ENCODE measurements around the gene TMPRSS2.

Gene TMPRSS2

DNA sequence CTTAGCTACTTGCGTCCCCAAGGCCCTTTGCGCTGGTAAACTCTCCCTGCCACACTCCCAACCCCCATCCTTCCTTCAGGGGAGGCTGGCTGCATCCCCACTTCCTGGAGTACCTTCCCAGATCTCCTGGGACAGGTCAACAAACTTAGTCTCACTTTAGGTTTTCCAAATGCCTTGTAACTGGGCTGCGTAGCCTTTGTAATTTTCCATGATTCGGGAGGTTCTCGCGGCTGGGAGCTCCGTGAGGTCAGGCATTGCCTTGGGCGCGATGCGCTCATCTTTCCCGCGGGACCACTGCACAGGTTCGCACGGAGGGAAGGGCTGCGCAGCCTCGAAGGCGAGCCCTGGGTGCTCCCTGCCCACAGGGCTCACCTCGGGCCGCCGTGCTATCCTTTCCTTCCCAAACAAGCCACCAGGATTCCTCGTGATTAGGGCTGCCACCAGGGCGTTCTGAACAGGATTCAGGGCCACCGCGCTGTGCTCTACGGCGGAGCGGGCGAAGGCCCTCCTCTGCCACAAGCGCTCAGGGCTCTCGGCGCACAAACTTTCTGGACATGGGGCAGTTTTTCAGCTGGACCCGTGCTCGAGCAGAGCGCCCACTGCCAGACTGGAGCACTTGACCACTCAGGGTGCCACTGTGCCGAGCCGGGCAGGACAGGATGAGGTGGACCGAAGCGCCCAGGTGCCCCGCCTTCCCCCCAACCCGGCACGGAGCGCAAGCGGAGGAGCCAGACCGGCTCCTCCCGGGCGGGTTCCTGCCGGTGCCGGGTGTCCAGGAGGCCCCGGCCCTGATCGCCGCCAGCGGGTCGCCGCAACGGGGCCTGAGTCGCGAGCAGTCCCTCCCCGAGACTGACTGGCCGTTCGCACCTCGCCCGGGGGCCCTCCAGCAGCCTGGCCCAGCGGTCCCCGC lies 1.1 kb downstream of the TMPRSS2 start:
- Mint-ChIP-seq H3K36me3 (ENCODE audit: insufficient read depth) (no peaks in the 10 kb centered on the region), H3K4me1 (no peaks in the 10 kb centered on the region), H3K27me3 (peaks cover 72% of the 10 kb centered on the region), H3K4me3 (no peak overlapping the region), H3K27ac (ENCODE audit: low read depth) (no peak overlapping the region), H3K9me3 (no peaks in the 10 kb centered on the region)
- no peak for ATAC-seq (replicated peaks; ENCODE audit: extremely low read depth, poor library complexity, severe bottlenecking)
- no peak for DNase-seq (ENCODE audit: low spot score in 2 of 2)

DNA sequence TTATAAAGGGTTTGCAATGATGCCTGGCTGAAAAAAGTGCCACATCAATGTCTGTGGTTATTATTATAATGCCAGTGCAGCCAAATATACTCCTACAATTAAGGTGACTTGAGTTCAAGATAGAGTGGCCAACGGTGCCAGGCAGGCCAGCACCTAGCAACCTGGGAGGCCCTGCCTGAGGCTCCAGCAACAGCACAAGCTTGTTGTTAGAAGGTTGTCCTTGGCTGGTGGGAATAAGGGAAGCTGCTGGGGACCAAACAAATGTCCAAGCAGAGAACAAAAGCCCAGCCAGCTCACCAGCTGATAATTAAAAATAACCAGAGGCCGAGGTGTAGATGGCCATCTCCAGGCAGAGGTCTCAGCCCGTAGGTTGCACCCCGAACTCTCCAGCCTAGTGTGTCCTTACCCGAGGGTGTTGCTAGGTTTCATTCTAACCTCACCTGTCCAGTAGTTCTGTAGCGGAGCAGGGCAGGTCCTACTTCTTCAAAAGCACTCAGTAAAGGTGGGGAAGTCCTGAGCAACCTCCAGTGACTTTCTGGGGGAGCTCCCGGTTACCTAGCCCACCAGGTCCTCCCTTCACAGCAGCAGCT lies 1.9 kb downstream of the TMPRSS2 start:
- Mint-ChIP-seq H3K36me3 (ENCODE audit: insufficient read depth) (no peaks in the 10 kb centered on the region), H3K4me3 (no peak overlapping the region), H3K4me1 (no peaks in the 10 kb centered on the region), H3K27ac (ENCODE audit: low read depth) (no peak overlapping the region), H3K27me3 (peaks cover 70% of the 10 kb centered on the region), H3K9me3 (no peaks in the 10 kb centered on the region)
- DNase-seq (ENCODE audit: low spot score in 2 of 2) (no peak), ATAC-seq (replicated peaks; ENCODE audit: extremely low read depth, poor library complexity, severe bottlenecking) (no peak)

DNA sequence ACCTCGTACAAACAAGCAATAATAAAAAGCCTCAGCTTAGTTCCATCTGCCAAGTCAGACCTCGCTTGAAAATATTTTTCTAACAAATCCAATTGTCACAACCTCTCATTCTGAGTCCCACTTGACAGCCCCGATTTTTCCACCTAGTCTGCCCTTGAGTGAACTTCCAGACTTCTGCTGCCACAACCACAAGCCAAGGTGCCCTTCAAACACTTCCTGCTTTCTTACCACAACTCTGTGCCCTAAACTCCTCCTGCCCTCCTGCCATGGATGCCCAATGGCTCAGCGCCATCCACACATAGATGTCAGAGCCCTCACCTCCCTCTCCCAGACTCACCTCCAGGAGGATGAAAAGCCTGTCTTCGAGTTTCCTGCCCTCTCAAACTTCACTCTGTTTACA lies 3.9 kb downstream of the TMPRSS2 start:
- no peaks in the 10 kb centered on the region for H3K36me3 Mint-ChIP-seq (ENCODE audit: insufficient read depth)
- ATAC-seq (replicated peaks; ENCODE audit: extremely low read depth, poor library complexity, severe bottlenecking) (no peak), DNase-seq (ENCODE audit: low spot score in 2 of 2) (no peak)
- no peak overlapping the region for H3K27ac Mint-ChIP-seq (ENCODE audit: low read depth)
- no peaks in the 10 kb centered on the region for H3K4me1 Mint-ChIP-seq
- peaks cover 68% of the 10 kb centered on the region for H3K27me3 Mint-ChIP-seq
- H3K9me3 Mint-ChIP-seq = no peaks in the 10 kb centered on the region
- H3K4me3 Mint-ChIP-seq = no peak overlapping the region

DNA sequence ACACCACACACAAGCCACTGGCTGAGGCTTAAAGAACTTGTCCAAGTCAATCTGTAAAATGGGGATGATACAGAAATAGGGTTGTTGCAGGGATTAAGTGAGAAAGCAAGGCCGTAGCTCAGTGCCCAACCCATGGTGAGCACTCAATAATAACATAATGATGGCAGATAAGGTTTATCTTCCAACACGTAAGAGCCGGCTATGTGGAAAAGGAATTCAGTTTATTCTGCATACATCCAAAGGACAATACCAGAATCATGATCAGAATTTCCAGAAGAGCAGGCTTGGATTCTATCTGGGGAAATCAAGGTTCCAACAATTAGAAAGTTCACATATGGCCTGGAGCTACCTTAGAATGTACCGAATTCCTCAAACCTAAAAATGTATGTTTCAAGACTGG lies 4.6 kb downstream of the TMPRSS2 start:
- Mint-ChIP-seq H3K27ac (ENCODE audit: low read depth) (no peak overlapping the region), H3K4me3 (no peak overlapping the region), H3K9me3 (no peaks in the 10 kb centered on the region), H3K4me1 (no peaks in the 10 kb centered on the region), H3K27me3 (peaks cover 70% of the 10 kb centered on the region), H3K36me3 (ENCODE audit: insufficient read depth) (no peaks in the 10 kb centered on the region)
- DNase-seq (ENCODE audit: low spot score in 2 of 2) (no peak), ATAC-seq (replicated peaks; ENCODE audit: extremely low read depth, poor library complexity, severe bottlenecking) (no peak)

DNA sequence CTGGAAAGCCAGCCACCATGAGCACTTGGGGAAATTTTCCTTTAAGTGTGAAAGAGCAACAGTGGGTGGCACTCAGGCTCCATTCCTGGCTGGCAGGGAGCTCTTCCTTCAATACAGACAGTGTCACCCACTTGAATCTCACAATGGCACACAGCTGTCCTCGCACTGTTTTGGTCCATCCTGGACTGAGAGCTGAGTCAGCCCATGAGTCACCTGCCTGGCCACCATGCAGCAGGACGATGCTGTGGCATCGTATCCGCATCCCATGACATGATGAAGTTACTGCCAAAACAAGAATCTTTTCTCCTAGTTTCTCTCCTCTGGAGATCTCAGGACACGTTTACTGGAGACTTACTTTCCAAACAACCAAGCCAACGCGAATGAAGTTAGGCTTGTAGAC lies 6.0 kb downstream of the TMPRSS2 start:
- Mint-ChIP-seq H3K9me3 (no peaks in the 10 kb centered on the region), H3K27ac (ENCODE audit: low read depth) (no peak overlapping the region), H3K4me3 (no peak overlapping the region), H3K4me1 (no peaks in the 10 kb centered on the region), H3K27me3 (peaks cover 73% of the 10 kb centered on the region), H3K36me3 (ENCODE audit: insufficient read depth) (no peaks in the 10 kb centered on the region)
- no peak for ATAC-seq (replicated peaks; ENCODE audit: extremely low read depth, poor library complexity, severe bottlenecking)
- no peak for DNase-seq (ENCODE audit: low spot score in 2 of 2)

DNA sequence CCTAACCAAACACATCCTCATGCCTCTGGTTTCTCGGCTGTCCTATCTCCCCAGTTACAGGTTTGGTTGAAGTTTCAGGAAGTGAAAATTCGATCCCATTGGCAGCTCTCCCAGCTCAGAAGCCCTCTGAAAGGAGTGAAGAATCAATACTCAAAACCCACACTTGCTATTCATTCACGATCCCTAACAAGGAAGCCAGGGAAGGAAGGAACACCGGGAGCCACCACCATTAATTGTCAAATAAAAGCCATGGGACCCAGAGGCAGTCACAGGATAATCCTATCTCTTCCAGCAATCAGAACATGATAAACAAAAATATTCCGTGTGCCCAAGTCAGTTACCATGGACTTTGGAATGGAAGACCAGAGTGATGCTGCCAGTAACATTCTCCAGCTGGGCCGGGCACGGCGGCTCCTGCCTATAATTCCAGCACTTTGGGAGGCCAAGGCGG lies 7.0 kb downstream of the TMPRSS2 start:
- Mint-ChIP-seq H3K36me3 (ENCODE audit: insufficient read depth) (no peaks in the 10 kb centered on the region), H3K27ac (ENCODE audit: low read depth) (no peak overlapping the region), H3K9me3 (no peaks in the 10 kb centered on the region), H3K27me3 (peaks cover 63% of the 10 kb centered on the region), H3K4me3 (no peak overlapping the region), H3K4me1 (no peaks in the 10 kb centered on the region)
- no peak for DNase-seq (ENCODE audit: low spot score in 2 of 2)
- ATAC-seq (replicated peaks; ENCODE audit: extremely low read depth, poor library complexity, severe bottlenecking) = no peak

DNA sequence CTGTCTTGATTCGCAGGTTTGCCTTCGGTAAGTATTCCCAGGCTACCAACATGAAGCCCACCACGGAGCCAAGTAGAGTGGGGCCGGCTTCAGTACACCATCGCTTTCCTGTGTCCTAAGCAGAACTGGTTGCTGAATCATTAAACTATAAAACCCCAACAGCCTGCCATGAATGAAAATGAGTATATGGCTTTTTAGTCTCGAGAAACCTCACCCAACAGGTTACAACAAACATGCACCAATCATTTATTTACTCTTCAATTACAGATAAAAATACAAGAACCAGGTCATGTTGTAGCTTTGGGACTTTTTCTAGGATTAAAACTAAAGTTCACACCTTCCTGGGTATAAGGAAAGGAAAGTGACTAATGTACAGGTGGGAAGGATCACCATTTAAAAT lies 7.6 kb downstream of the TMPRSS2 start:
- Mint-ChIP-seq H3K9me3 (no peaks in the 10 kb centered on the region), H3K36me3 (ENCODE audit: insufficient read depth) (no peaks in the 10 kb centered on the region), H3K4me1 (no peaks in the 10 kb centered on the region), H3K27ac (ENCODE audit: low read depth) (no peak overlapping the region), H3K27me3 (peaks cover 59% of the 10 kb centered on the region), H3K4me3 (no peak overlapping the region)
- ATAC-seq (replicated peaks; ENCODE audit: extremely low read depth, poor library complexity, severe bottlenecking) (no peak), DNase-seq (ENCODE audit: low spot score in 2 of 2) (no peak)

DNA sequence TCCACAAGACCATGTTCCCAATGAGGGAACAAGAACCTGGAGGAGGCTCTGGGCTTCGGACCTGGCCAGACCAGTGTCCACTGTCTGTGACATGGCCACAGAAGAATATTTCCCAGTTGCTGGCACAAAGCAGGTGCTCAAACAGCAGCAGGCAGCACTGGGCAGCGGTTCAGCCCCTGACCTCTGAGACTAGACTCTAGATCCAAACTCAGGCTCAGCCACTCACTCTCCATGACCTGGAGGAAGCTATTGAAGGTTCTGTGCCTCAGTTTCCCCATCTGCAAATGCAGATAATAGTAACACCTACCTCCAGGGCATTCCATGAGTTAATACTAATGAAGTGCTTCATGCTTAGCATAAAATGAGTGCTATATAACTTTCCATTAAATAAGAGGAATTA lies 8.0 kb downstream of the TMPRSS2 start:
- H3K27ac Mint-ChIP-seq (ENCODE audit: low read depth) = no peak overlapping the region
- no peaks in the 10 kb centered on the region for H3K9me3 Mint-ChIP-seq
- H3K27me3 Mint-ChIP-seq = peaks cover 57% of the 10 kb centered on the region
- no peaks in the 10 kb centered on the region for H3K4me1 Mint-ChIP-seq
- no peak overlapping the region for H3K4me3 Mint-ChIP-seq
- DNase-seq (ENCODE audit: low spot score in 2 of 2) = no peak
- no peak for ATAC-seq (replicated peaks; ENCODE audit: extremely low read depth, poor library complexity, severe bottlenecking)
- no peaks in the 10 kb centered on the region for H3K36me3 Mint-ChIP-seq (ENCODE audit: insufficient read depth)

DNA sequence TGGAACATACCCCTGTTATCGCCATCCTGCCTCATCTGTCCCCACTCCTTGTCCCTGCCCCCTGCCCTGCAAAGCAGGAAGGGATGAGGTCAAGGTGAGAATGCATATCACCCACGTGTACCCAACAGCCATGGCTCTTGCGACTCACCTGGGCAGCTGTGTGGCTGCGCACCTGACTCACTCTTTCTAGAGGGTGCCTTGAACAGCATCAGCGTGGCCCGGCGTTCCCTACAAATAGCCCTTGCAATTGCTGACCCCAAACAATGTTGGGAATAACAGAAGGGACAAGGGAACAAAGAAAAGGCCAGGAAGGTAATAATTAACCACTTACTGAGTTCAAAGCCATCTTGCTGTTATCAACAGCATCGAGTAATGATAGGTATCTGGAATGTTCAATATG lies 10.2 kb downstream of the TMPRSS2 start:
- no peak for ATAC-seq (replicated peaks; ENCODE audit: extremely low read depth, poor library complexity, severe bottlenecking)
- Mint-ChIP-seq H3K4me1 (no peaks in the 10 kb centered on the region), H3K9me3 (no peaks in the 10 kb centered on the region), H3K27ac (ENCODE audit: low read depth) (no peak overlapping the region), H3K4me3 (no peak overlapping the region), H3K36me3 (ENCODE audit: insufficient read depth) (no peaks in the 10 kb centered on the region), H3K27me3 (peaks cover 60% of the 10 kb centered on the region)
- DNase-seq (ENCODE audit: low spot score in 2 of 2) = no peak

DNA sequence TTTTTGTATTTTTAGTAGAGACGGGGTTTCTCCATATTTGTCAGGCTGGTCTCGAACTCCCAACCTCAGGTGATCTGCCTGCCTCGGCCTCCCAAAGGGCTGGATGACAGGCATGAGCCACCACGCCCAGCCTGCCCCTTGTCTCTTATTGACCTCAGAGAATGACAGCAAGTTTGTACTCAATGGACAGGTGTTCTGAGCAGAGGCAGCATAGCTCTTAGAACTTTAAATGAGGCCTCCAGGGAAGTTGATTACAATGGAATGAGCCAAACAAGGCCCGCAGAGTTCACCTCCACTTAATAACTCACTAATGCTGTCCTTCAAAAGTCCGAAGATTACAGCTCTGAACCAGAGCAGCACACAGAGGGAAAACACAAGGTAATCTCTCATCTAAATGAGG lies 10.9 kb downstream of the TMPRSS2 start:
- peaks cover 60% of the 10 kb centered on the region for H3K27me3 Mint-ChIP-seq
- no peak for ATAC-seq (replicated peaks; ENCODE audit: extremely low read depth, poor library complexity, severe bottlenecking)
- H3K36me3 Mint-ChIP-seq (ENCODE audit: insufficient read depth) = no peaks in the 10 kb centered on the region
- H3K4me1 Mint-ChIP-seq = no peaks in the 10 kb centered on the region
- H3K4me3 Mint-ChIP-seq = no peak overlapping the region
- no peak for DNase-seq (ENCODE audit: low spot score in 2 of 2)
- H3K27ac Mint-ChIP-seq (ENCODE audit: low read depth) = no peak overlapping the region
- H3K9me3 Mint-ChIP-seq = no peaks in the 10 kb centered on the region

DNA sequence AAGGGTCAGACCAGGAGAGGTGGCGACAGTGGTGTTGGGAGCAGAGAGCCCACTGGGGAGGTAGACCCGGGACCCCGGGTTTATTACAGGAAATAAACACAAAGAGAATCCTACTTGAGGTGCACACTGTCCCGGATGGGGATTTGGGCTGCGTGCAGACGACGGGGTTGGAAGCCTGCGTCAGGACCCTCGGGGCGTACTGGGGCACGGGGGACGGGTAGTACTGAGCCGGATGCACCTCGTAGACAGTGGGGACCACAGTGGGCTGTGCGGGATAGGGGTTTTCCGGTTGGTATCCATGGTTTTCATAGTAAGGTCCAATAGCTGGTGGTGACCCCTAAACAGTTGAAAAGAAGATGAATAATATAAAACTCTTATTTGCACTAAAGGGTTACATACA lies 13.7 kb downstream of the TMPRSS2 start:
- ATAC-seq (replicated peaks; ENCODE audit: extremely low read depth, poor library complexity, severe bottlenecking) = no peak
- Mint-ChIP-seq H3K4me1 (no peaks in the 10 kb centered on the region), H3K27ac (ENCODE audit: low read depth) (no peak overlapping the region)

DNA sequence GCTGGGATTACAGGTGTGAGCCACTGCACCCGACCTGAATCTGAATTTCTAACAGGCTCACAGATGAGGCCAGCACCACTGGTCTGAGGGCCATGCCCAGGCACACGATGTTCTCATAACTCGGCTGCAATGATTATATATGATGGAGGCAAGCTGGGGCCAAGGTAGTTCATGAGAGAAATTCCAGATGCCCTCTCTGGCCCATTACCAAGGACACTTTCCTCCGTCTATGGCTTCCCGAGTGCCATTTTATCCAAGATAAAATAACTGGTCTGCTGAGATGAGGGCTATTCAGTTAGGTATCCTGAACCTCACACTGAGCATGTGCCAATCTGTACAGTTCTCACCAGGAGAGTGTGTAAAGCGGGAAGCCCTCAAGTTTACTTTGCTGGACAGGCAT lies 16.5 kb downstream of the TMPRSS2 start:
- Mint-ChIP-seq H3K27me3 (peaks cover 68% of the 10 kb centered on the region), H3K9me3 (no peaks in the 10 kb centered on the region), H3K4me1 (no peaks in the 10 kb centered on the region), H3K36me3 (ENCODE audit: insufficient read depth) (no peaks in the 10 kb centered on the region), H3K27ac (ENCODE audit: low read depth) (no peak overlapping the region), H3K4me3 (no peak overlapping the region)
- DNase-seq (ENCODE audit: low spot score in 2 of 2) (no peak), ATAC-seq (replicated peaks; ENCODE audit: extremely low read depth, poor library complexity, severe bottlenecking) (no peak)

More for the DNA sequence above, 13.7 kb downstream of the TMPRSS2 start:
- no peak overlapping the region for H3K4me3 Mint-ChIP-seq
- no peaks in the 10 kb centered on the region for H3K36me3 Mint-ChIP-seq (ENCODE audit: insufficient read depth)
- DNase-seq (ENCODE audit: low spot score in 2 of 2) = no peak
- H3K27me3 Mint-ChIP-seq = peaks cover 60% of the 10 kb centered on the region
- no peaks in the 10 kb centered on the region for H3K9me3 Mint-ChIP-seq

DNA sequence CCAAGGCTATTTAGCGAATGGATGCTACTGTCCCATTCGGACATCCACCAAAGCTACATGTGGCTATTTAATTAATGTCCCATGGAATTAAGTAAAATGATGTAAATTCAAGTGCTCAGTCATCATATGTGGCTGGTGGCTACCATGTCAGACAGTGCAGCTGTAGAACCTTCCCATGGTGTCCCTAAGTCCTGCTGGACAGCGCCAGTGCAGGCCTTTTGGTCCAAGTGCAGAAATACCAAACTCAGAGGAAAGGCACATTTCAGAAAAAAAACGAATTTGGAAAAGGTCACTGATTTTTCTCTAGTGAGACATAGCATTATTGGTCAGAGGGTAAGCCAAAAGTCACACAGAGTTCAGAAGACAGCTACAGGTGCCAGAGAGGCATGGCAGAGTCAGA lies 17.6 kb downstream of the TMPRSS2 start:
- Mint-ChIP-seq H3K27me3 (peaks cover 71% of the 10 kb centered on the region), H3K27ac (ENCODE audit: low read depth) (no peak overlapping the region), H3K4me3 (no peak overlapping the region), H3K9me3 (no peaks in the 10 kb centered on the region), H3K4me1 (no peaks in the 10 kb centered on the region), H3K36me3 (ENCODE audit: insufficient read depth) (no peaks in the 10 kb centered on the region)
- DNase-seq (ENCODE audit: low spot score in 2 of 2) (no peak), ATAC-seq (replicated peaks; ENCODE audit: extremely low read depth, poor library complexity, severe bottlenecking) (no peak)
